Activated naive CD4-positive, alpha-beta T cell treated with anti-CD3 and anti-CD28 coated beads, Interleukin-2, amount 50 U/mL, for 72 hours (primary cell): ENCODE results near the gene EMILIN1. TPM values are rescaled to one million over a fixed set of nuclear protein-coding genes. Genes with fewer than 3 reads are reported as not detected.

Source experiments
- ATAC-seq, 2 donors: fragments of 150-1000 bp; cut with Tn5 transposase; 2 replicates each; pipeline ENCODE4 v1.10.0; 2021; ENCODE audit warnings: mild to moderate bottlenecking in 2 of 2, moderate library complexity in 2 of 2
- DNase-seq, 2 donors: peaks; one replicate each; pipeline ENCODE4 v3.0.0; 2021 to 2022; ENCODE audit warnings: low spot score in 2 of 2
- H3K27ac Mint-ChIP-seq, 2 donors: one replicate each; pipeline ENCODE4 v1.8.0; 2022; ENCODE audit warnings: mild to moderate bottlenecking in 2 of 2, mixed read lengths in 2 of 2
- H3K36me3 Mint-ChIP-seq, 2 donors: one replicate each; pipeline ENCODE4 v1.8.0; 2022; ENCODE audit warnings: mixed read lengths in 2 of 2
- H3K9me3 Mint-ChIP-seq, 2 donors: one replicate each; pipeline ENCODE4 v1.8.0; 2022; ENCODE audit warnings: mixed read lengths in 2 of 2
- total RNA-seq, 2 donors: library from RNA; stranded (reverse); gene quantifications; one replicate each; pipeline ENCODE4 v1.2.3, GENCODE V29; 2022

The EMILIN1 gene
- total RNA-seq: under 1 TPM; 0.52 to 0.78 TPM

DNA sequence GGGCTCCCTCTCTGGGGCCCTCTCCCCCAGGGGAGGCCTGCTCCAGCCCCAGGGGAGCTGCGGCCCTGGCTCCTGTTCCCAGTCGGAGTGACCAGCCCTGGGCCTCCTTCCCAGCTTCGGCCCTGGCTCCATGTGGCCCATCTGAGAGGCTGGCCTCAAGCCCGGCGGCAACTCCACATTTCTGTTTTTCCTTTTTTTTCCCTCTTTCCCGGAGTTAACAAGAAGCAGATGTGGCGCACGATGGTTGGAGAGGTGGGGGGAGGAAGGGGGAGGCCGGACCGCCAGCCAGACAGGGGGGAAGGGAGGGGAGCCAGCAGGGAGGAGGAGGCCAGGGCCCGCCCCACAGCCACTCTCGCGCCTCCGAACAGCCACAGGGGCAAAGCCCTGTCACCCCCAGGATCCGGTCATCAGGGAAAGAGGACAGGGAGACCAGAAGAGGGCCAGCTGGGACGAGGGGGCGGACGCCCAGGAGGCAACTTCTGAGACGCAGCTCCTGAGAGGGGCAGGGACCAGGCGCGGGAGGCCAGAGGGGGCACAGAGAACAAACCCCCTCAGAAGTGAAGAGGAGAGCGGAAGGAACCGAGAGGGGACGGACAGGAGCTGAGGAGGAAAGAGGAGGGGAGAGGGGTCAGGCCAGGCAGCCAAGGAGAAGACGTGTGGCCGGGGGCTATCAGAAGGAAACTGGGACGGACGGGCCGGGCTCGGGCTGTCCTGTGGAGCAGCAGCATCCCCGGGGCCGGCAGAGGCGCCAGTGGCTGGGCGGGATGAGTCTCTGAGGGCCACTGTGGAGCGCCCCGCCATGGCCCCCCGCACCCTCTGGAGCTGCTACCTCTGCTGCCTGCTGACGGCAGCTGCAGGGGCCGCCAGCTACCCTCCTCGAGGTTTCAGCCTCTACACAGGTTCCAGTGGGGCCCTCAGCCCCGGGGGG is at the start of gene EMILIN1:
TSS of gene EMILIN1 (plus strand) at position 349 of the 928 bp plus-strand sequence. CDS start at position 800, 451 bp downstream.
- Mint-ChIP-seq H3K9me3 (no peaks in the 10 kb centered on the region), H3K27ac (peak within 1 kb of the TSS in 1 of 2 donors; percentile 64), H3K36me3 (no peaks in the 10 kb centered on the region)
- ATAC-seq (no peak), DNase-seq (no peak)

DNA sequence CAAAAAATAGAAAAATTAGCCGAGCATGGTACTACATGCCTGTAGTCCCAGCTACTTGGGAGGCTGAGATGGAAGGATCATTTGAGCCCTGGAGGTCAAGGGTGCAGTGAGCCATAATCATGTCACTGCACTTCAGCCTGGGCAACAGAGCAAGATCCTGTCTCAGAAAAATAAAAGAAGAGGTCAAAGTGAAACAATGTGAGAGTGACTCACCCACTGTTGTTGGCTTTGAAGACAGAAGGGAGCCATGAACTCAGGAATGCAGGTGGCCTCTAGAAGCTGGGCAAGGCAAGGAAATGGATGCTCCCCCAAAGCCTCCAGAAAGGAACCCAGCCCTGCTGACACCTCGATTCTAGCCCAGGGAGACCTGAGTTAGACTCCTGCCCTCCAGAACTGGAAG is 49.4 kb upstream of the EMILIN1 start:
- no peak for DNase-seq
- Mint-ChIP-seq H3K27ac (peak overlapping the region in 1 of 2 donors; percentile 22), H3K9me3 (no peaks in the 10 kb centered on the region), H3K36me3 (peaks cover 14 to 17% of the 10 kb centered on the region in 2 donors)
- ATAC-seq: no peak

DNA sequence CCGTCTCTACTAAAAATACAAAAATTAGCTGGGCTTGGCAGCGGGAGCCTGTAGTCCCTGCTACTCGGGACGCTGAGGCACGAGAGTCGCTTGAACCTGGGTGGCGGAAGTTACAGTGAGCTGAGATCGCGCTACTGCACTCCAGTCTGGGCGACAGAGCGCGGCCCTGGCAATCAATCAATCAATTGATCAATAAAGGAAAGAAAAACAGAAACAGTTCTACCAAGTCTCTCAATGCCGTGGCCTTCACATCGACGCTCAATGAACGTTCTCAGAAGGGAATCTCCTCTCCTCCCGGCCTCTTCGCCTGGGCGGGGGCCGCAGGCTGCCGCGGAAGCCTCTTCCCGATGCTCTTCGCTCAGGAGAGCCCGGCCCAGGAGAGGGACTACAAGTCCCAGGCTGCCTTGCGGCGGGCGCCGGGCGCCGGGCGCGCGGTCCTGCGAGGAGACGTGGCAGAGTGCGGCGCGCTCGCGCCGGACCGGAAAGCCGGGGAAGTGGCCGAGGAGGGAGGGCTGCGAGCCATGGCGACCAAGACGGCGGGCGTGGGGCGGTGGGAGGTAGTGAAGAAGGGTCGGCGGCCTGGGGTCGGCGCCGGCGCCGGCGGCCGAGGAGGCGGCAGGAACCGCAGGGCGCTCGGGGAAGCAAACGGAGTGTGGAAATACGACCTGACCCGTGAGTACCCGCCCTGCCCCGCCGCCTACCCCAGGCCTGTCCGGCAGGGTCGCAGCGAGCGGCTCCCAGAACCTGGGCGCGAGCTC is 45.7 kb upstream of the EMILIN1 start, which contains the start of gene TMEM214:
TSS of gene TMEM214 (plus strand) at position 471 of the 758 bp plus-strand sequence. CDS start at position 522, 51 bp downstream.
- ATAC-seq (peak; percentile 98 to 99), DNase-seq (peak; percentile 86 to 88)
- Mint-ChIP-seq H3K36me3 (peaks cover 15 to 31% of the 10 kb centered on the region in 2 donors), H3K27ac (peak within 1 kb of the TSS; percentile 92), H3K9me3 (no peaks in the 10 kb centered on the region)

DNA sequence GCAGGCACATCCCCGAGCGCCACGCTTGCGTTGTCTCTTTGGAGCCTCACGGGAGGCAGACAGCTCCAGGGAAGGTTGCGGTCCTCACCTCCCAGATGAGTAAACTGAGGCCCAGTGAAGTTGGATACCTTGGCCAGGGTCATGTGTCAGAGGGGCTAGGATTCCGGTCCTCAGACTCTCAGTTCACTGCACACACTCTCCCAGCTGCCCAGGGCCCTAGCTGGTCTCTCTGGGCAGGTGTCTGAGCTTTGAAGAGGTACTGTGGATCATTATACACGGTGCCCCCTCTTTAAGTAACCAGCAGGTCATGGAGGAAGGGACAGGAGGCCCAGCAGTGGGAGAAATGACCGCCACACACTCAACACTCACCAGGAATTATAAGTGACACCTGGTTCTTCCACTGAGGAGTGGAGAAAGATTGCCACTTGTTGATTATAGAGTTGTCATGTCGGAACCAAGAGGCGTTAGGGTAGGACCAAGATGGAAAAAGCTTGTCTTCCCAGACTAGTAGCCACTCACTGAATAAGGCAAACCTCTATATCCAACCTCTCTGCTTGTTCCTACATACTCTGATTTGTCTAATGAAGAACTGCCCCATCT is 45.1 kb upstream of the EMILIN1 start:
- peak in 1 of 2 donors; percentile 15 for ATAC-seq

DNA sequence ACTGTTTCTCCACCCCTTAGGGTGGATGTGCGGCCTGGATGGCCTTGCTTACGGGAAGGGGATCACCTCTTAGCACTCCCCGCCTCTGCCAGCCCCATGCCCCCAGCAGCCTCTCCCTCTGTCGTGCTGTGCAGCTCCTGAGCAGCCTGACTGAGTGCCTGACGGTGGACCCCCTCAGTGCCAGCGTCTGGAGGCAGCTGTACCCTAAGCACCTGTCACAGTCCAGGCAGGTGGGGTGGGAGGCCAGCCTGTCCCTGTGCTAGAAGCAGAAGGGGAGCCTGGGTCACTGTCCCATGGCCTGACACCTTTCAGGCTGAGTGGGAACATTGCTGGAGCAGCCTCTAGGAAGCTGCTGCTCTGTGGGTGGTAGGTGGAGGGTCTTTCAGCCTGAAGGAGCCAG is 40.4 kb upstream of the EMILIN1 start:
- Mint-ChIP-seq H3K27ac (peak overlapping the region in 1 of 2 donors; percentile 55), H3K36me3 (peaks cover 17 to 26% of the 10 kb centered on the region in 2 donors), H3K9me3 (no peaks in the 10 kb centered on the region)
- ATAC-seq (no peak), DNase-seq (no peak)

More for the DNA sequence above, 45.1 kb upstream of the EMILIN1 start:
- Mint-ChIP-seq H3K36me3 (peaks cover 12 to 31% of the 10 kb centered on the region in 2 donors), H3K9me3 (no peaks in the 10 kb centered on the region), H3K27ac (peak overlapping the region; percentile 91 to 92)
- DNase-seq: no peak

DNA sequence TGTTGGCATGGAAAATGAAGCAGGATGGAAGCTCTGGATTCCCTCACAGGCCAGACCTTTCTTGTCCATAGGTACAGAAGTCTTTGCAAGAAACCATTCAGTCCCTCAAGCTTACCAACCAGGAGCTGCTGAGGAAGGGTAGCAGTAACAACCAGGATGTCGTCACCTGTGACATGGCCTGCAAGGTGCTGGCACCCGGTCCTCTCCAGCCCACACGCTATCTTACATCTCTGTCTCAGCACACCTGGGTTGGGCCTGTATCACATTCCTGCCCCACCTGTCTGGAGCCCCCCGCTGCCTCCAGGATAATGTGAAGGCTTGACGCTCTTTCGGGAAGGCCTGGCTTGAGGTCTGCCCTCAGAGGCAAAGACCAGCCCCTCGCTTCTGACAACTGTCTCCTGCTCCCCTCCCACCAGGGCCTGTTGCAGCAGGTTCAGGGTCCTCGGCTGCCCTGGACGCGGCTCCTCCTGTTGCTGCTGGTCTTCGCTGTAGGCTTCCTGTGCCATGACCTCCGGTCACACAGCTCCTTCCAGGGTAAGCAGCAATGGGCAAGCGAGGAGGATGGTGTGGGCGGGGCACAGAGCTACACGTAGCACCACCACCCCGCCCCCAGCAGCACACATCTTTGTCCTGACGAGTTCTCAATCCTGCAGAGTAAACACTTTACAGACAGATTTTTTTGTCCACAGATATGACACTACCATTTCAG is 39.6 kb upstream of the EMILIN1 start:
- peaks cover 9 to 21% of the 10 kb centered on the region in 2 donors for H3K36me3 Mint-ChIP-seq
- no peaks in the 10 kb centered on the region for H3K9me3 Mint-ChIP-seq
- ATAC-seq: no peak

DNA sequence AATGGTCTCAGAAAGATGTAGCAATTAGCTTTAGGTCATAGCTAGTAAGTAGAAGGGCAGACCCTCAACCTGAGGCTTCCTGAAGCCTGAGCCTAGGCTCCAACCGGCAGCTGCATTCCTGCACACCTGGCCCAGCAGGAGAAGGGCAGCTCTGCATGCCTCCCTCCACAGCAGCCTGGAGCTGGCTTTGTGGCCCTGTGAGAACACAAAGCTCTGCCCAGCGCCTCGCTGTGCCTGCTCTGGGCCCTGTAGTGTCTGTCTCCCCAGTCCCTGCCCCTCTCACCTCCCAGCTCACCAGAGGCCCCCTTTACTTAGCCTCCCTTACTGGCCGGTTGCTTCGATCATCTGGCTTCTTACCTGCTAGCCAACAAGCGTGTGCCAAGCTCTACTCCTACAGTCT is 39.0 kb upstream of the EMILIN1 start:
- no peak for DNase-seq
- H3K36me3 Mint-ChIP-seq: peaks cover 5 to 14% of the 10 kb centered on the region in 2 donors
- ATAC-seq: no peak
- H3K27ac Mint-ChIP-seq: peak overlapping the region; percentile 53 to 70
- no peaks in the 10 kb centered on the region for H3K9me3 Mint-ChIP-seq

More for the DNA sequence above, 39.6 kb upstream of the EMILIN1 start:
- no peak for DNase-seq
- no peak overlapping the region for H3K27ac Mint-ChIP-seq

DNA sequence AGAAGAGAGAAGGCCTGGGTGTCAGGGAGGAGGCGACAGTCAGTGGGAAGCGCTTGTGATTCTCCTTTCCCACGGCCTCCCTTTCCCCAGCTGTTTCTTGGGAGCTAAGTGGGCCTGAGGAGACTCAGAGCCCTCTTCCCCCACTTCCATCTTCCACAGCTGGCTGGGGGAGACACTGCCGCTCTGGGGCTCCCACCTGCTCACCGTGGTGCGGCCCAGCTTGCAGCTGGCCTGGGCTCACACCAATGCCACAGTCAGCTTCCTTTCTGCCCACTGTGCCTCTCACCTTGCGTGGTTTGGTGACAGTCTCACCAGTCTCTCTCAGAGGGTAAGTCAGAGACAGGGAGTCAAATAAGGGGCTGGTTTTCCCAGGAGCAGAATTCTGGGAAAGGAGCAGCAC is 38.5 kb upstream of the EMILIN1 start:
- Mint-ChIP-seq H3K27ac (peak overlapping the region in 1 of 2 donors; percentile 53), H3K36me3 (peaks cover 5 to 10% of the 10 kb centered on the region in 2 donors), H3K9me3 (no peaks in the 10 kb centered on the region)
- ATAC-seq (no peak), DNase-seq (no peak)

DNA sequence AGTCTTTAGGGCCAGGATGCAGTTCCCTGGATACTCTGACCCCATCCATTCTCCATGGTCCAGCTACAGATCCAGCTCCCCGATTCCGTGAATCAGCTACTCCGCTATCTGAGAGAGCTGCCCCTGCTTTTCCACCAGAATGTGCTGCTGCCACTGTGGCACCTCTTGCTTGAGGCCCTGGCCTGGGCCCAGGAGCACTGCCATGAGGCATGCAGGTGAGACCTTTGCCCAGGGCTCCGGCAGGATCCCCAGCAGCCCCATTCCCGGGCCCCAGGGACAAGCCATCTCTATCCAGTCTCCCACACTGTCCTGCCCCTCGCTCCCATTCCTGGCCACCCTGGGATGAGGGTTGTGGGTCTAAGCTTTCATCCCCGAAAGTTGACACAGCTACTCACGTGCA is 38.1 kb upstream of the EMILIN1 start:
- Mint-ChIP-seq H3K9me3 (no peaks in the 10 kb centered on the region), H3K27ac (peak overlapping the region in 1 of 2 donors; percentile 53), H3K36me3 (peaks cover 5 to 6% of the 10 kb centered on the region in 2 donors)
- DNase-seq (no peak), ATAC-seq (no peak)

DNA sequence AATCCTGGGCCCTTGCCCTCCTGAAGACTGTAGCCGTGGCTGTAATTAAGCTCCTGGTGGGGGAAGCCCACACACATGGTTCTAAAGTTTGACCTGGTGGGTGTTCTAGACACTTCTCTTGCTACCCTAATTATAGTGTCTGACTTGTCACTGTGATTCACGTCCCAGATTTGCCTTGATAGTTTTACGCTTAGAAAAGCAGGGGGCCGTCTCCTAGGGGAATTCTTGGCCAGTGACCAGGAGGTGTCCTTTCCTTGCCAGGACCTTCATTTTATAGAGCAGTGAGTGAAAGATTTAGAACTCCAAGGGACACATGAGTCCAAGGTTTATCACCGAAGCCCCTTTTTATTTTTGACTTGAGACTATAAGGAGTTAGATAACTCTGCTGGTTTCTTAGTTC is 36.7 kb upstream of the EMILIN1 start:
- H3K27ac Mint-ChIP-seq: no peak overlapping the region
- DNase-seq (no peak), ATAC-seq (no peak)
- H3K9me3 Mint-ChIP-seq: no peaks in the 10 kb centered on the region
- H3K36me3 Mint-ChIP-seq: peaks cover 4 to 5% of the 10 kb centered on the region in 2 donors

DNA sequence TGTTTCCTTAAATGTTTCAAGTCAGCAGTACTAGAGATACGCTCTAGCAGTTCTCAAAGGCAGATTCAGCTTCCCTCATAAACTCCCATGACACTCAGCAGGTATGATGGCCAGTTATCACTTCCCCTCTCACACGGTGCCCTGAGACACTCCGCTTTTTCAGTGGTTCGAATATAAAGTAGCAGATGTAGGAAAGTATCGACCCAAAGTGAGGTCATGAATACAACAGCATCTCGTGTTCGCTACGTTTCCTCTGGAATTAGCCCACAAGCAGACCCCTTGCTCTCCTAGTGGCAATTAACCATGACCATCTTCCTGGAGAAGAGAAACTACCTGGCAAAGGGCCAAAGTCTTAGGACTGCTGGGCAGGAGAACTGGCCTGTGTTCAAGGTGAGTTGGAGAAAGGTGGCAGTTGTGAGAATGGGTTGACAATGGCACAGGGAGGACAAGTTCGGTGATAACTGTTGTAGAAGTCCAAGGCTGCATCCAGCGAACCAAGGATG is 36.2 kb upstream of the EMILIN1 start:
- no peak for ATAC-seq
- Mint-ChIP-seq H3K36me3 (peaks cover 4 to 5% of the 10 kb centered on the region in 2 donors), H3K9me3 (no peaks in the 10 kb centered on the region), H3K27ac (peak overlapping the region in 1 of 2 donors; percentile 18)
- no peak for DNase-seq

DNA sequence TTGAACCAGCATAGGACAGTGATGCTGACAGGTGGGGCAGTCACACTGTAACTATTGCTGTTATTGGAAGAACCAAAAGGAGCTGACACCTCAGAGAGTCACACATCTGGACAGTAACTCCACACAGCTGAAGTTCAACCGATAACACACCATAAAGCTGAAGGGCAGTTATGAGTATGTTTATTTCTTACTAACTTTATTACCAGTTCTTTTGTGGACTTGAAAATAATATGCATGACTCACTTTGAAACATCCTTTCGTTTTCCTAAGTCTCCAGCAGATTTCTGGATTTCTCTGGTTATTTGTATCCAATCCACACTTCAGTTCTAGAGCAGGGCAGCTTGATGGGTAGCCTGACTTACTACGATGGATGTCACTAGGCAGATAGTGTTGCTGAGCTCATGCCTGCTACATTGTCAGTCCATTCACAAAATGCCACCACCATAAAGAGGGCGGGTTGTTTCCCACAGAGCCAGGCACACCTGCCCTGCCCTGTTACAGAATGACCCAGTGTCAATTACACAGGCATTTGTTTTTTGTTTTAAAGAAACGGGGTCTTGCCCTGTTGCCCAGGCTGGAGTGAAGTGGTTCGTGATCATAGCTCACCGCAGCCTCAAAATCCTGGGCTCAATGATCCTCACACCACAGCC is 35.3 kb upstream of the EMILIN1 start:
- ATAC-seq: peak in 1 of 2 donors; percentile 18
- no peak for DNase-seq
- H3K36me3 Mint-ChIP-seq: peaks cover 4 to 5% of the 10 kb centered on the region in 2 donors
- no peaks in the 10 kb centered on the region for H3K9me3 Mint-ChIP-seq
- H3K27ac Mint-ChIP-seq: no peak overlapping the region

DNA sequence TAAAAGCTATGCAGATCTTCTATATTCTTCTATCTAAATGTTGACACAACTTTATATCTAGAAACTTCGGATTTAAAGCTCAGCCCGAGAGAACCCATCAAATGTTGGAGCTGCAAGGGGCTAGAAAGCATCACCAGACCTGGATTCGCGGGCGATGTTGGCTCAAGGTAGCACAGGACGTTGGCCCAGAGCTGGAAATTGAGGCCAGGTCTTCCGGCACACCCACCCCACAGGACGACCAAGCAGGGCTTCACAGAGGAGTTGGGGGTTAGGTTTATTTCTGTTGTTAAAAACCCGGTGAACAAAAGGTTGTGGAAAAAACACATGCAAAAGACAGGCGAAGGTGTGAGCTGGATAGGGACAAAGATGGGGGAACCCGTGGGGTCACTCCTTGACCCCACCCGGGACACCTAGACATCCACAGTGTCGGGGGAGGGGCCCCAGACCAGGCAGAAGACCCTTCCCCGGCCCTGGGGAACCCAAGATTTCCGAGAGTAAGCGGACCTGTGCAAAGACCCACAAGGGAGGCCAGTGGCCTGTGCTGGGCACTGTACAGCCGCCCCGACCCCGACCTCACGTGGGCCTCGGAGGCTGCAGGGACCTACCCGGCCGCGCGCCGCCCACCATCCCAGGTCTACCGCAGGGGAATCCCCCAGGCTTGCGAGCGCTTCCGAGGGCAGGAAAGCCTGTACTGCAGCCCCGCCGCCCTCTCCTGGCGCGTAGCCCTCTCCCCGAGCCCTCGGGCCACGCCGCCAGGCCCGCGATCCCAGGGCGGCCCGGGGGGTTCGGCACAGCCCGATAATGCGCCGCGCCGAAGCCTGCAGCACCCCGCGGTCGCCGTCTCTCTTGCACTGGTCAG is 28.8 kb upstream of the EMILIN1 start:
- peak; percentile 64 to 84 for DNase-seq
- ATAC-seq: peak; percentile 19 to 53
- Mint-ChIP-seq H3K9me3 (no peaks in the 10 kb centered on the region), H3K27ac (peak overlapping the region; percentile 100), H3K36me3 (peaks cover 9 to 10% of the 10 kb centered on the region in 2 donors)

DNA sequence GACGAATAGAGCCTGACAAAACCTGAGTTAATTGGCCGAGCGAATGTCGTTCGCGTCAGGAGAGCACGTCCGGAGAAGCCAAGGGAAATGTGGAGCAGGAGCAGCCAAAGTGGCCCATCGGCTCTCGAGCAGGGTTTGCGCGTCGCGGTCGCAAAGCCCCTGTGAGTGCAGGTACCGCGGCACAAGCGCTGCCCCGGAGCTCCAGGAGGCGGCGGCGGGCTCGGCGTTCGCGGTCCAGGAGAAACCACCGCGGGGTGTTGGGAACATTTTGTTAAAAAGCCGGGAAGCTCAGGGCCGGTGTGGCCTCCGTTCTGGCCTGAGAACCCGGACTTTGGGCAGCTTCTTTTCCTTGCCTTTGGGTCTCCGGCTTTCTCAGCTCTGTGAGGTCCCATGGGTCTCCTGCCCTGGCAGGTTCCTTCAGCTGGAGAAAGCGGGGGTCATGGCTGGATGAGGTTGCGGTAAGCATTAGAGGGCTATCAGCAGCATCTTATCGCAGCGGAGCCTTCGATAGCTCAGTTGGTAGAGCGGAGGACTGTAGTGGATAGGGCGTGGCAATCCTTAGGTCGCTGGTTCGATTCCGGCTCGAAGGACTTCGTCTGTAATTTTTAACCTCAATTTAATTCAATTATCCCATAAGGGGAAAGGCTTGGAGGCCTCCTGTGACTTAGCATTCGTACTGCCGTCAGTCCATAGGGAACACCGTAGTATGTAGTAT is 28.0 kb upstream of the EMILIN1 start:
- DNase-seq (peak; percentile 93), ATAC-seq (peak; percentile 70 to 74)
- H3K9me3 Mint-ChIP-seq: no peaks in the 10 kb centered on the region
- H3K36me3 Mint-ChIP-seq: peaks cover 10 to 15% of the 10 kb centered on the region in 2 donors
- H3K27ac Mint-ChIP-seq: peak overlapping the region; percentile 100
